Cardiac septum (tissue), 1 donor: ENCODE measurements around the gene ZNF672. TPM values are rescaled to one million over a fixed set of nuclear protein-coding genes. Genes with fewer than 3 reads are reported as not detected.
"Not testable (repeated sequence)": the region's sequence is repeated elsewhere in the genome, so short reads cannot be mapped to it uniquely, and the experiment has no call there.

Experiments
- DNase-seq: peaks from one replicate; pipeline ENCODE4 v3.0.0-alpha.2; 2020; ENCODE audit warnings: low spot score
- intact Hi-C: fragments of 100-400 bp; cut with DNase I; formaldehyde crosslinking; loops from one replicate; pipeline ENCODE4 v1.14.0; 2022
- total RNA-seq: library from RNA; stranded (reverse); fragmentation: NEBNext Ultra II Directional; extraction: Animal tissue kit (Norgen Biotek cat#: 25700); gene quantifications from one replicate; pipeline ENCODE4 v1.2.1, GENCODE V29; 2021
- donor health status: DM: no; HTN: no; CAD: no.

The ZNF672 gene
- total RNA-seq, 1 donor from 2014 or later, result 40.7 TPM

GRCh38 chr1:248872752-248873408 lies 34.9 kb downstream of the ZNF672 start:
- intact Hi-C loops, result loop anchor here (1.0 kb wide), 3 partner anchors 14 to 35 kb away; partner anchors contain the start of genes PGBD2, ZNF672 and ZNF692

DNA sequence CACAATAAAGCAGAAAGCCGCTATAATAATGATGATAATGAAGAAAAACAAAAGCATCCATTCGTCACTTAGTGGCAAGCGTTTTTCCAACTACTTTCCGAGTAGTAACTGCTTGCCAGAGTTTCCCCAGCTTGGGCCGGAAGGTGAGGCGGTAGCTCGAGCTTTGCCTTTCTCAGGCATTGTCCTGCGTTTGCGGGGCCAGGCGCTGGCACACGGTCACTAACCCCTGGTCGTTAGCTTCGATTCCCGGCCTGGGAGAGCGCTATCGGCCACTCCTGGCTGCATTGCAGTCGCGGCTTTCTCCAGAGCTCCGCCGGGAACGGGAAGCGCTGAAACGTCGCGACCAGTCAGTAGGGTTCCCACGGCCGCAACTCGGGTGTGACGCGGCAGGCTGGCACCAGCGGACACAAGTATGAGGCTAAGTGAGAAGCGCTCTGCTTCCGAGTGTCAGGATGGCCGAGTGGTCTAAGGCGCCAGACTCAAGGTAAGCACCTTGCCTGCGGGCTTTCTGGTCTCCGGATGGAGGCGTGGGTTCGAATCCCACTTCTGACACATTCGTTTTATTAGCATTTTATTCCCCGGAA lies 35.5 kb downstream of the ZNF672 start:
- peak; percentile 96 for DNase-seq
- intact Hi-C loops, result loop anchor here (1.0 kb wide), 3 partner anchors 14 to 35 kb away; partner anchors contain the start of genes PGBD2, ZNF672 and ZNF692

More at GRCh38 chr1:248872752-248873408, 34.9 kb downstream of the ZNF672 start:
- peak; percentile 80 for DNase-seq

GRCh38 chr1:248873993-248874533 lies 36.0 kb downstream of the ZNF672 start:
- no peak for DNase-seq
- intact Hi-C loops, result loop anchor here (1.0 to 2.0 kb wide), 4 partner anchors 15 to 39 kb away; partner anchors contain the start of genes PGBD2, ZNF672 and ZNF692

GRCh38 chr1:248881261-248881660 lies 43.2 kb downstream of the ZNF672 start:
- no peak for DNase-seq
- intact Hi-C loops, result no loop called here

DNA sequence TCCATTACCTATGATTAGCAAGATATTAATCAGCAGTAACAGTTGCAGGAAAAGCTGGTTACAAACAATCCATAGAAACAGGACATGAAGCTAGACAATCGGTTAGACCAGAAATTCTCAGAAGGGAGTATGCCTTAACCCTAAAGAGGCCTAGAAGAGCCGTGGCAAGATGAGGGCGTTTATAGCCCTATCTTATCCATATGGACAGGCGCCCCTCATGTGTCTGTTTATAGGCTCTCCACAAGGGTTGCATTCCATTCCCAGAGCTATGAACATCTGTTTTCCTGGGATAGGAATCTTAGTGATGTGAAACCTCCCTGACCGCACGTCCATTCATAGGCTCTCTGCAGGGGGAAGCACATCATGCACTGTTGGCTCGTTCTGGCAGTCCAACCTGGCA lies 44.4 kb downstream of the ZNF672 start:
- DNase-seq, intact Hi-C loops: not testable (repeated sequence)

DNA sequence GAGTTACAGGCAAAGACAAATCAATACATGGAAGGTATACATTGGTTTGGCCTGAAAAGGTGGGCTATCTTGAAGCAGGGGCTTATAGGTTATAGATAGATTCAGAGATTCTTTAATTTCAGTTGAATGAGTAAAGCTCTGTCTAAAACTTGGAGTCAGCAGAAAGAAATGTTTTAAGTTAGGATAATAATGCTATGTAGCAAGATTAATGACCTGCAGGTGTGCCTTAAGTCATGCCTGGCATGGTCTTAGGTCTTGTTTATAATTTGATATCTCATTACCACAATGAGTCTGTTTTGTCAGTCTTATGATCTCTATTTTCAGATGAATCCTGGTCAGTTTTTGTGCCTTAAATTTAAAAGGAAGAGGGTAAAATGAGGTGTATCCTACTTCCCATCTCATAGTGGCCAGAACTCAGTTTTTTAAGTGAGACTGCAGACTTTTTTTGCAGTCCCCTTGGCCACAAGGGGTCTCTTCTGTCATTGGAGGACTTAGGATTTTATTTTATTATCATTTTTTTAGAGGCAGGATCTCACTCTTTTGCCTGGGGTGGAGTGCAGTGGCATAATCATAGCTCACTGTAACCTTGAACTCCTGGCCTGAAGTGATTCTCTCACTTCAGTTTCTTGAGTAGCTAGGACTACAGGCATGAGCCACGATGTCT lies 46.7 kb downstream of the ZNF672 start:
- no peak for DNase-seq
- intact Hi-C loops, result no loop called here

DNA sequence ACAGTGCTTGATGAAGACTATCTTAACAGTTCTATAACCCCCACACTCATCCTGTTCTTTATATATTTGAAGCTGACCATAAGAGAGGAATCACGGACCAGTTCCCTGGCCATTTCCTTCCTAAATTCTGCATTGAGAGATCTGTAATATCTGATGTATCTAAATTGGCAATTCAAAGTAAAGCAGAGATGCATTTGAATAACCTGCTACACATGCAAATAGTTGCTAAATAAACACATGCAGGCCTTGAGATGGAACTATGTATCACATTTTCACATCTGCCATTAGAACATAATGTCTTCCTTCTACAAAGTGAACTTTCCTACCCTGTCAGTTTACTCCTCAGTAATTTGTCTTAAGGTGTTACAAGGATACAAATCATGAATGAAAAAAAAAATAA lies 47.6 kb downstream of the ZNF672 start:
- DNase-seq, result no peak
- intact Hi-C loops, result no loop called here

DNA sequence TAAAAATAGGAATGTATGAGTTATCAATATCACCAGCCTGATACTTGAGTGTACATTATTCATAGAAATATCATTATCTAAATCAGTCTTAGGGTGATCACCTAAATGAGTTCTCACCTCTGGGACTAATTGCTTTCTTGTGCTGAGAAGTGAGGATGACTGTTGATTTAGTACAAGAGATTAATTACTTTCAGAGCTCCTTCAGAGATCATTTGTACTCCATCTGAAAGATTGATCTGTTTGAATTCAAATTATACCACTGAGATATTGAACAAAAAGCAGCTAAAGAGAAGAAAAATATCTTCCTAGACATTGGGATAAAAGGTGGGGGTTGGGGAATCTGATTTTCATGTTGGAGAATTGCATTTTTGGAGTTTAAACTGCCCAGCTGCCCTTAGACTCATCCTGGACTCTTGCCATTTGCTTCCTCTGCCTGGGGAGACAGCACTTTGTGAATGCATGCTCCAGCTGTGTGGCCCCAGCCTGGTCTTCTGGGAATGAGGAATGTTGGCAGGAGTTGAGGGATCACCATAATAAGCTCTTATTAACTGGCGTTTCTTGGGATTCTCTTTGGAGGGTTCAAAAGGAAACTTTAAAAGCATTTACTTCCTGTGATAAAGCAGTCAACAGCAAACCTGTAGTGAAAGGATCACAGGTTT lies 48.3 kb downstream of the ZNF672 start:
- intact Hi-C loops, result no loop called here
- DNase-seq, result no peak

DNA sequence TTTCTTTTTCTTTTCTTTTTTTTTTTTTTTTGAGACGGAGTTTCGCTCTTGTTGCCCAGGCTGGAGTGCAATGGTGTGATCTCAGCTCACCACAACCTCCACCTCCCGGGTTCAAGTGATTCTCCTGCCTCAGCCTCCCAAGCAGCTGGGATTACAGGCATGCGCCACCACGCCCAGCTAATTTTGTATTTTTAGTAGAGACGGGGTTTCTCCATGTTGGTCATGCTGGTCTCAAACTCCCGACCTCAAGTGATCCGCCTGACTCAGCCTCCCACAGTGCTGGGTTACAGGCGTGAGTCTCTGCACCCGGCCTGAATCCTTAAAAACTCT lies 51.9 kb downstream of the ZNF672 start:
- intact Hi-C loops, result not testable (repeated sequence)

GRCh38 chr1:248890549-248891498 lies 52.8 kb downstream of the ZNF672 start:
- intact Hi-C loops, result no loop called here
- no peak for DNase-seq

More for the DNA sequence above, 51.9 kb downstream of the ZNF672 start:
- DNase-seq, result not testable (repeated sequence)

DNA sequence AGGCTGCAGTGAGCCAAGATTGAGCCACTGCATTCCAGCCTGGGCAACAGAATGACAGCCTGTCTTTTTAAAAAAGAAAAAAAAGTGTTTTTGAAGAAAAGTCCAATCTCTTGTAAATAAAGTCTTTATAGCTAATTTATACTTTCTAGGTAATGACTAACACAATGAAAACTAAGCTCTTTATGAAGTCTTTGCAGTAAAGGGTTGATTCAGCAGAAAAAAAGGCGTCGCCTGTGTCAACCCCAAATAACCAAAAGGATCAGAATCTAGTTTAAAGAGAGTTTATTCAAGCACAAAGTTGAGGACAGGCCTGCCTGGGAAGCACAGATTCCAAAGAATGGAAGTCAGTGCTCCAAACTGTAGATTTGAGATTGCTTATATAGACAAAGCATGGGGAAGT lies 53.7 kb downstream of the ZNF672 start:
- intact Hi-C loops, result no loop called here
- DNase-seq, result no peak

DNA sequence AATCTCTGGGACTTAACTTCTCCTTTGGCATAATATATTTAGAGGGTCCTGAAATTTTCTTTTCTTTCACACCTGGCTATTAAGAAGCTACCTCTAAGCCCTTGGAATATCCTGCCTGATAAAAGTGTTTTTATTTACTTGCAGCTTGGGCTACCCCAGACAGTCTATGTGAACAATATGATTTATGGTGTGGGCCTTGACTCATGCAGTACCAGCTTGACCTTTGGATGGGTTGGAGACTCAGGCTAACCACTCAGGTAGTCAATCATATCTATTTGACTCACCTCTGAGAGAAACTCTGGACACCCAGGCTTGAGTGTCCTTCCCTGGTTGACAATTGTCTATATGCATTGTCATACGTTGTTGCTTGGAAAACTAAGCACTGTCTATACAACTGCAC lies 54.6 kb downstream of the ZNF672 start:
- intact Hi-C loops, result no loop called here
- DNase-seq, result no peak

DNA sequence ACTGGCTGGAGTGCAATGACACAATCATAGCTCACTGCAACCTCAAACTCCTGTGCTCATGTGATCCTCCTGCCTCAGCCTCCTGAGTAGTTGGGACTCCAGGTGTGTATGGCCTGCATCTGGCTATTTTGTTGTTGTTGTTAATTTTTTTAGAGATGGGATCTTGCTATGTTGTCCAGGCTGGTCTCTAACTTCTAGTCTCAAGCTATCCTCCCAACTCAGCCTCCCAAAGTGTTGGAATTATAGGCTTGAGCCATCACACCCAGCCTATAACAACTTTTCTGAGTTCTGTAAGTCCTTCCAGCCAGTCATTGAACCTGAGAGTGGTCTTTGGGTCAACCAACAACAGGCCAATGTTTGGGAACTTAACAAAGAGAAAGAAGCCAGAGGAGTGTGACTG lies 56.8 kb downstream of the ZNF672 start:
- intact Hi-C loops, result no loop called here
- DNase-seq, result no peak

- intact Hi-C loops, result no loop called here
- DNase-seq, result no peak
Observed at GRCh38 chr1:248897412-248898337, 59.7 kb downstream of the ZNF672 start.
